HepG2 (cell line): ENCODE results near the gene HAUS5. TPM values are rescaled to one million over a fixed set of nuclear protein-coding genes. Genes with fewer than 3 reads are reported as not detected.
A peak's percentile ranks its signal among the peaks of the same experiment; 100 is the strongest.

Experiments
- AGO1 ChIP-seq: fragments of 200-400 bp; formaldehyde crosslinking; IDR thresholded peaks from 2 replicates; pipeline ENCODE4 v1.6.1; 2017; ENCODE audit warnings: mild to moderate bottlenecking, low read depth, low read length, moderate library complexity; ENCODE audit not compliant: poor library complexity, severe bottlenecking
- CAMTA2 ChIP-seq: sonication (generic); formaldehyde crosslinking; IDR thresholded peaks from 2 replicates; pipeline ENCODE4 v1.4.0; 2020; ENCODE audit warnings: mild to moderate bottlenecking, missing genetic modification reagents, borderline replicate concordance
- CBFB ChIP-seq: sonication (generic); formaldehyde crosslinking; IDR thresholded peaks from 2 replicates; pipeline ENCODE4 v1.4.0; 2020; ENCODE audit warnings: missing genetic modification reagents
- CREM ChIP-seq, 2 experiments: sonication (generic) in 1 of 2; formaldehyde crosslinking in 1 of 2; IDR thresholded peaks; 2 replicates each; pipeline versions ENCODE4 v1.4.0 to v1.6.1; 2016 to 2020; ENCODE audit warnings: antibody characterized with exemption in 1 of 2, mild to moderate bottlenecking in 1 of 2, missing genetic modification reagents in 1 of 2
- FOXC1 ChIP-seq: sonication (generic); formaldehyde crosslinking; IDR thresholded peaks from 2 replicates; pipeline ENCODE4 v1.8.0; 2022; ENCODE audit warnings: mild to moderate bottlenecking, missing genetic modification reagents, borderline replicate concordance
- GATA4 ChIP-seq: sonication (generic); IDR thresholded peaks from 2 replicates; pipeline ENCODE4 v1.6.1; 2016; ENCODE audit warnings: antibody characterized with exemption, low read depth, borderline replicate concordance
- HDAC6 ChIP-seq: fragments of 200-600 bp; sonication (generic); IDR thresholded peaks from 2 replicates; pipeline ENCODE4 v1.7.0; 2017; ENCODE audit warnings: mild to moderate bottlenecking, antibody characterized with exemption, low read length, low read depth
- HNF1A ChIP-seq, 2 experiments: sonication (generic) in 1 of 2; formaldehyde crosslinking in 1 of 2; IDR thresholded peaks; 2 replicates each; pipeline versions ENCODE4 v1.4.0 to v1.6.1; 2016 to 2020; ENCODE audit warnings: borderline replicate concordance in 1 of 2, low read depth in 1 of 2, mild to moderate bottlenecking in 1 of 2, missing genetic modification reagents in 1 of 2
- HNRNPL ChIP-seq: fragments of 200-400 bp; formaldehyde crosslinking; IDR thresholded peaks from 2 replicates; pipeline ENCODE4 v1.6.1; 2017; ENCODE audit warnings: mild to moderate bottlenecking, low read depth, low read length
- KLF13 ChIP-seq: sonication (generic); formaldehyde crosslinking; IDR thresholded peaks from 2 replicates; pipeline ENCODE4 v1.4.0; 2020; ENCODE audit warnings: mild to moderate bottlenecking, missing genetic modification reagents
- MTERF4 ChIP-seq: sonication (generic); formaldehyde crosslinking; IDR thresholded peaks from 2 replicates; pipeline ENCODE4 v1.8.0; 2023; ENCODE audit warnings: mild to moderate bottlenecking, missing genetic modification reagents
- NCOA2 ChIP-seq: sonication (generic); formaldehyde crosslinking; IDR thresholded peaks from 2 replicates; pipeline ENCODE4 v1.8.0; 2022; ENCODE audit warnings: inconsistent platforms
- PHF20 ChIP-seq: sonication (generic); formaldehyde crosslinking; IDR thresholded peaks from 2 replicates; pipeline ENCODE4 v1.5.0; 2020; ENCODE audit warnings: mild to moderate bottlenecking, missing genetic modification reagents
- SOX6 ChIP-seq, 2 experiments: fragments of 450-650 bp in 1 of 2; sonication (generic) in 1 of 2; formaldehyde crosslinking in 1 of 2; IDR thresholded peaks; 2 replicates each; pipeline versions ENCODE4 v1.4.0 to v1.6.1; 2017 to 2020; ENCODE audit warnings: antibody characterized with exemption in 1 of 2, mild to moderate bottlenecking in 1 of 2, missing genetic modification reagents in 1 of 2
- TBX3 ChIP-seq: fragments of 450-650 bp; IDR thresholded peaks from 2 replicates; pipeline ENCODE4 v1.6.1; 2017; ENCODE audit warnings: antibody characterized with exemption, mild to moderate bottlenecking, inconsistent platforms, borderline replicate concordance
- THAP9 ChIP-seq: sonication (generic); formaldehyde crosslinking; IDR thresholded peaks from 2 replicates; pipeline ENCODE4; 2020; ENCODE audit warnings: missing genetic modification reagents, mild to moderate bottlenecking, borderline replicate concordance
- ZNF263 ChIP-seq: sonication (generic); formaldehyde crosslinking; IDR thresholded peaks from 2 replicates; pipeline ENCODE4 v1.4.0; 2020; ENCODE audit warnings: missing genetic modification reagents
- ZNF264 ChIP-seq: sonication (generic); formaldehyde crosslinking; IDR thresholded peaks from 2 replicates; pipeline ENCODE4 v1.4.0; 2020; ENCODE audit warnings: missing genetic modification reagents
- ZNF362 ChIP-seq: sonication (generic); formaldehyde crosslinking; IDR thresholded peaks from 2 replicates; pipeline ENCODE4 v1.4.0; 2020; ENCODE audit warnings: missing genetic modification reagents, mild to moderate bottlenecking, borderline replicate concordance
- ZNF562 ChIP-seq: sonication (generic); formaldehyde crosslinking; IDR thresholded peaks from 2 replicates; pipeline ENCODE4 v1.8.0; 2022; ENCODE audit warnings: missing genetic modification reagents, borderline replicate concordance
- polyA plus RNA-seq, 8 experiments: library from polyadenylated mRNA; depleted of rRNA in 3 of 8; stranded (reverse) in 7 of 8; unstranded in 1 of 8; fragments of >200 nt; fragmentation: Illumina TruSeq in 4 of 8; extraction: Trizol in 4 of 8; gene quantifications; 2 replicates each; pipeline versions ENCODE4 v1.2.1 to v1.2.3, GENCODE V29; 2011 to 2016; ENCODE audit warnings: low read depth in 4 of 8, missing spikeins in 1 of 8, mixed read lengths in 1 of 8; ENCODE audit not compliant: insufficient read depth in 1 of 8
- total RNA-seq, 5 experiments: library from RNA; depleted of rRNA; stranded (reverse); fragments of >200 nt; fragmentation: Illumina TruSeq; extraction: Trizol; gene quantifications; 2 replicates each; pipeline ENCODE4 v1.2.3, GENCODE V29; 2016; ENCODE audit warnings: low read depth in 1 of 5

Gene HAUS5
- total and polyA plus RNA-seq, 2 of the 13 experiments (the other 11 are each of a cell fraction or from before 2014, with no cell fraction given): 10.3 to 17.7 TPM

GRCh38 chr19:35569281-35569781 lies 43.2 kb upstream of the HAUS5 start (continued):
- no peak for TF ChIP-seq HNF1A (IDR thresholded peaks at IDR 0.05; ENCODE audit: low read depth)
- peak; percentile 87 for TF ChIP-seq HNF1A (CRISPR knock-in tag; IDR thresholded peaks at IDR 0.05; ENCODE audit: borderline replicate concordance)
- peak; percentile 93 for TF ChIP-seq GATA4
- no peak for TF ChIP-seq PHF20 (CRISPR knock-in tag)
- TF ChIP-seq KLF13 (CRISPR knock-in tag): no peak
- no peak for TF ChIP-seq ZNF562 (CRISPR knock-in tag)
- TF ChIP-seq FOXC1 (CRISPR knock-in tag): peak; percentile 56; the same call in 1 of the 2 replicates
- no peak for TF ChIP-seq TBX3
- TF ChIP-seq ZNF362 (CRISPR knock-in tag): peak; percentile 64; the same call in 1 of the 2 replicates
- no peak for TF ChIP-seq THAP9 (CRISPR knock-in tag)
- TF ChIP-seq CAMTA2 (CRISPR knock-in tag): no peak
- peak; percentile 97 for TF ChIP-seq NCOA2 (CRISPR knock-in tag)
- no peak for TF ChIP-seq HDAC6
- TF ChIP-seq AGO1: no peak
- no peak for TF ChIP-seq MTERF4 (CRISPR knock-in tag)
- TF ChIP-seq SOX6 (IDR thresholded peaks at IDR 0.05): no peak
- TF ChIP-seq SOX6 (CRISPR knock-in tag; IDR thresholded peaks at IDR 0.05): peak; percentile 97
- TF ChIP-seq ZNF264 (CRISPR knock-in tag): no peak
- TF ChIP-seq HNRNPL: peak; percentile 97
- 0 out of 2 replicates have a peak, but pooled peaks have one; percentile 61 for TF ChIP-seq CBFB
- no peak for TF ChIP-seq ZNF263 (CRISPR knock-in tag)
- peak; percentile 48; the same call in 1 of the 2 replicates for TF ChIP-seq CREM (IDR thresholded peaks at IDR 0.05)
- no peak for TF ChIP-seq CREM (CRISPR knock-in tag; IDR thresholded peaks at IDR 0.05)
